HG03439 (cell line): Measurements from ENCODE around the gene ZSWIM9.

Source experiments
- ATAC-seq: cut with Tn5 transposase; IDR thresholded peaks from one replicate; pipeline ENCODE4 v1.9.1; 2021; ENCODE audit warnings: mild to moderate bottlenecking, moderate library complexity; ENCODE audit not compliant: unreplicated experiment

ZSWIM9 gene

DNA sequence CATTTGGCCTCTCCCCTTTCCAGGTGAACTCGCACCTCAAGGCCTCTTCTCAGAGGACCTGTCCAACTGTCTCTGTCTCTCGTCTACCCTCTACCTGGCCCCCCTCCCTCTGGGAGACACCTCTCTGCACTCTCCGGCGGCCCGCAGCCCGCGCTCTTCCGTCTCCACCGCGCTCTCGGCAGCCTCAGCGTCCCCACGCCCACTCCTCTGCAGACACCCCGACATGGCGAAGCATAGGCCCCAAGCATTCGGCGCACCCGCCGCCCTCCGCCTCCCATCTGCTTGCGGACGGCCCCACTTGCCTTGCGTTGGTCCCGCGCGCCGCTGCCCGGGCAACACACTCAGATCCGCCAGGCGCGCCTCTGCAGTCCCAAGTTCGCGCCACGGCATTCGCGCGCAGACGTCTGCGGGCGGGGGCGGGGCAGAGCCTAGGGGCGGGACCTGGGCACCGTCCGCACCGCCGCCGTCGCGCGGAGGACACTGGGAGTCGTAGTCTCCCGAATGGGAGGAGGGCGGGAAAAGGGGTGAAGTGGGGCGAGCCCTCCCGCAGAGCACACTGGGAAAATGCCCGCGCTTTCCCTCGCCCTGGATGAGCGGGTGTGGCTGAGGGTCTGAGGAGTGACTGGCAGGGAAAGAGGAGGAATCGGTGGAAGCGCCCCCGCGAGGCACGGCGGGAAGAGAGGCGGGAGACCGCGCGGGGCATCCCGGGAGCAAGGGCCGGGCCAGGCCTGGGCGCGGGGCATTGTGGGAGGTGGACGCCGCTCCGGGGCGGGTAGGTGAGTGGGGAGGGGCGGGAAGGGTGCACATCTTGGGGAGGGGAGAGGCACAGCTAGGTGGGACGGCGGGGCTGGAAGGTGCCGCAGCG is at the start of gene ZSWIM9, which contains the start of gene LIG1:
Gene ZSWIM9, plus strand, starts transcription at position 742 of the 865 bp plus-strand sequence. CDS start 1,123 bp downstream, outside the sequence.
Gene LIG1, minus strand, starts transcription at position 406 of the 865 bp plus-strand sequence. CDS start 4,778 bp downstream, outside the sequence.
- ATAC-seq, result peak; percentile 80

DNA sequence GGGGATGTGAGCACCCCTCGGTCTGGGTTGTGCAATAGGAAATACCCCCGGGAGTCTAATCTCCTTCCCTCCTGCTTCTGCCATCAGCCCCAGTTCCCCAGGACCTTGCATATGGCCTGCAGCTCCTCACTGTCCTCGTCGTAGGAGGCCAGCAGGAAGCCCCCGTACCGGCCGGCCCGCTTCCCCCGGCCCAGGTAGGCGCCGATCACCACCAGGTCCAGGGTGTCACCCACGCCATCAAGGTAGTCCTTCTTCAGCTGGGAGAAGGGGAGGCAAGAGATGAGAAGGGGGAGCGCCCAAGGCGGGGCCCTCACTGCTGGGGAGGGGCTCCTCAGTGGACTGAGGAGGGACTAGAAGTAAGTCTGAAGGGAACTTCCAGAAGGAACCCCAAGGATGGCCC is 49.4 kb upstream of the ZSWIM9 start:
- ATAC-seq, result no peak

DNA sequence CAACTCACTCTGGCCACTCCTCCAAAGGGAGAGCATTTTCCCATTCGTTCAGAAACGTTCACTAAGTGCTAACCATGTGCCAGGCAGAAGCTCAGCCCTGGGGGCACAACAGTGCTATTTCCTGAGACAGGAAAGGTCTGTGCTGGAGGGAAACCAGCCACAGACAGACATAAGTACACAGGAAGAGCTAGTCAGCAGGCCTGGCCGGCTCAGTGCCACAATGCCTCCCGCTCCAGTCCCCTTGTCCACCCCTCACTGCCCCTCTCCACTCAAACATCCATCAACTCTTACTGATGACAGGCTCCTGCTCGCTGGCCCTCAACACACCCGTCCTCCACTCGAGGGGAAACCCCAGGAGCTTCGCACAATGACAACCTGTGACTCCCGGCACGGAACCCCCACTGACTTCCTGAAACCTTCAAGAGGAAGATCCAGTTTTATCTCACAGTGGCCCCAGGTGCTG is 48.5 kb upstream of the ZSWIM9 start:
- no peak for ATAC-seq

DNA sequence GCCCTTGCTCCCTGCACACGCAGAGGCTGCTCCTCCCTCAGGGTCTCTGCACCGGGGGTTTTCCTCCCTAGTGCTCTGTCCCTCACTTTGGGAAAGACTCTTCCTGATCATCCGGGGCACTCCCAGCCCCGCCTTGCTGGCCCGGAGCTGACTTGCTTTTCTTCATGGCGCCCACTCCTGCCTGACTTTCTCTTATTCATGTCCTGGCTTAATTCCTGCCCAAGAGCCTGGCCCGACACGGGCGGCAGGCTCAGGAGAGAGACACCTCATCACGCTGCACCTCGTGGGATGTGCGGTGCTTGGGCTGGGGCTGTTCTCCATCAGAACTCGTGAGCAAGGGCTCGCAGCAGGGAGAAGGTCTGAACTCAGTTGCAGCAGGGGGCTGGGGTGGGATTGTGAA is 48.1 kb upstream of the ZSWIM9 start:
- ATAC-seq, result no peak

DNA sequence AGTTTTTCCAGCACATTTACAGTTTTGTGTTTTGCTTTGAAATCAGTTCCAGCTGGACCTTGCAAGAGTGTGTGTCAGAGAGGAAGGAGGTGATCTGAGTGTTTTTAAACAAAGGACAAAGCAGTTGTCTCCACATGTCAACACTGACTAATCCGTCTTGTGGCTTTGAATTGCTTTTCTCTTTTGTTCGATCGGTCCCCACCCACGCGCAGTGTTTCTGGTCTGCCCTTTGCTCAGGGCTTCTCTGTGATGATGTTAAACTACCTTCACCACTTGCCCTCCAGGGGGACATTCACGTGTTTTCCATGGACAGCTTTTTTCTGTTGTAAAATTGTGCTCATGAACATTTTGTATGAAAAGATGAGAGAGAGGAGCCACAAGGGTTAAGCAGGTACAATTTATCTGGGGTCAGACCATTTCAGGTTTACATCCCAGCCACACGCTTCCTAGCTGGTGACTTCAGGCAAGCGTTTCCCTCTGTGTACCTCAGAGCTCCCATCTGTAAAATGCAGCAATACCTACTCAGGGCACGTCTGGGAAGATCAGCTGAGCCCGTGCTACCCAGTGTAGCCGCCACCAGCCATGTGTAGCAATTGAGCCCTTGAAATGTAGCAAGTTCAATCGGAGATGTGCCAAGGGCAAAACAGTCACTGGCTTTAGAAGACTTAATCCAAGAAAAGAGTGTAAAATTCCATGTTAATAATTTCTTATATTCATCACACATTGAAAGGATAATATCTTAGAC is 46.4 kb upstream of the ZSWIM9 start:
- no peak for ATAC-seq

DNA sequence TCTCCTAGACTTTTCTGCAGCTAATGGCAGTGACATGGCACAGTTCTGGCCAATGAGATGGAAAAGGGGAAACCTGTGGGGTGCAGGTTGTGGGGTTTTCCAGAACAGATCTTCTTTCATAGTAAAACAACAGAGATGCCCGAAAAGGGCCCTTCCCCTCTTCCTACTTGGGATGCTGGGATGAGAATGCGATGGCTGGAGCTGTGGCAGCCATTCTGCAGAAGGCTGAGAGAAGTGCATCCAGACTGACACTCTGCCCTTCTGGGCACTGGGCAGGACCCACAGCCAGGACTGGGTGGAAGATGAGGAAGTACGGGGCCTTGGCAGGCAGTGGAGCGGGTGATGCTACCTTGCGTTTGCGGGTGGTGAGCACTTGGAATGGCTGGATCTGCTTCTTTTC is 42.9 kb upstream of the ZSWIM9 start:
- ATAC-seq, result no peak

DNA sequence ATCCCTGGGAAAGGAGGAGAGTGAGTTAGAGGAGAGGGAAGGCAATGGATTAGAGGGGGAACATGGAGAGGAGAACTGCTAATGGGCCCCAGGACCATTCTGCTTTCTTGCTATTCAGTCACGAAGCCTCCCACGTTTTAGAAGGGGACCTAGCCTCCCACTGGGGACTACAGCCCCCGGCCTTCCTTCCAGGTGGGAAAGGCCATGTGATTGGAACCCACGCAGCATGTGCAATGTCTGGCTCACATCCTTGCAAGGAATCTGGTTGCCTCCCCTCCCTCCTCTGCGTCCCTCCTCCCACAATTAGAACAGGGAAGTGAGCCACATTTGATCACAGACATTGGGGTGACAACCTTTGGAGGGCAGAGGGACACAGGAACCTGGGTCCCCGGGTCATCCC is 37.4 kb upstream of the ZSWIM9 start:
- no peak for ATAC-seq

DNA sequence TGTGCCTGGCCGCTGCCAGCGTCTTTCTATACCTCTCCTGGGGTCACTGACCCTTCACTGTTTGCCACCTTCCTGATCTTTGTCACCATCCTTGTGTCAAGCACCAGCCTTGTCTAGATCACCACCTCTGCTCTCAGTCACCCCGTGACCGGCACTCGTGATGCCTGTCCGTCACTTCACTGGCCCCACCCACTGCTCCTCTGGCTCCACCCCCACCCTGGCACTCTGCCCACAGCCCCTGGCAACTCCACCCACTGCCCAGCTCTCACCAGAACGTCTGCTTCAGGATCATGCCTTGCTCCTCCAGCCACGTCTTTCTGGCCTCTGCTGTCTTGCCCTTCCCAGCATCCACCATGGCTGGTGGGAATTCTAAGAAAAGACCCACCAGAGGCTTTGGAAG is 35.1 kb upstream of the ZSWIM9 start:
- ATAC-seq, result no peak

DNA sequence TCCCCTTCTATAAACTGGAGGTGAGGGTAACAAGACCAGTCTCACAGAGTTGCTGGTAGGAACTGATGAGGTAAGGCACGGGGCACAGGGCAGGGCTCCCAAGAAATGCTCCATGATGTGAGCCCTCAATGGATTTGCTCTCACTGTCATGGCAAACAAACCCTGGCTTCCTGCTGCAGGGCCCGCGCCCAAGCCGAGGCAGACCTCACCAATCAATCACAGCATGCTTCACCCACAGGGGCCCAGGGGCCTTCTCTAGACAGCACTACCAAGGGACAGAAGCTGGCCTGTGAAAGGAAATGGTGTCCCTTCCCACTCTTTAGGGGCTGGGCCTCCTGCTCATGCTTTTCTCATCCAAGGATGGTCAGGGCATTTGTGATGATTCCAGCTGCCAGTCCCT is 33.9 kb upstream of the ZSWIM9 start:
- ATAC-seq, result no peak

DNA sequence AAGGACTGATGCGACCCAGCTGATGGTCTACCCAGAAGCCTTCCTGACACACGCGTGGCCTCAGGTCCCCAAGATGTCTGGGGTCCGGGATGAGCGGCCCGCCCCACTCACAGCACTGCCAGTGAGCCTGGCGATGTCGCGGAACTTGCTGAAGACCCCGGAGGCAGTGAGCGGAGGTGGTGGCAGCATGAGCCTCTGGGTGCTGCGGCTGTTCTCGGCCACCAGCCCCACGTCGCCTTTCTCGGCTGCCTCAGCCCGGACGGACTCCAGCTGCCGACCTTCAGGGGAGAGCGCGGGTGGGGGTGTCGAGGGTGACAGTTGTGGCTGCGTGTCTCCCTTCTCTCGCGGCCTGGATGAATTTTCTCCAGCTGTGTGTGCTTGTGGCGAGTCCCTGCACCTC is 33.1 kb upstream of the ZSWIM9 start:
- no peak for ATAC-seq

DNA sequence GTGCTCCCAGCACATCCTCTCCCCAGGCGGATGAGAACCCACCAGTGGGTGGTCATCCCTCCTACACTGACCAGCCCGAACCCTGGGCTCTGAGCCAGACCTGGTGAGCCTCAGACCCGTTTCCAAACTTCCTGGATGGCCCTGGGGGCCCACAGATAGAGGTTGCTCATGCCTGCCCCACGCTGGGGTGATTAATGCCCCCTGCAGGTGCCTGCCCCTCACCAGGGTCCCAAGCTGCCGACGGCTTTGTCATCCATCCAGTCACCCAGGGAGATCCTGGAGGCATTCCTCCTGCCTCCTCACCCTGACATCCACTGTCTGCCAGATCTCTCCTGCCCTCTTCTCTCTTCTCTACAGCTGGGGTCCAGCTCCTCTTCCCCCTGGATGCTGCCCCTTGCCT is 31.4 kb upstream of the ZSWIM9 start:
- ATAC-seq, result no peak

DNA sequence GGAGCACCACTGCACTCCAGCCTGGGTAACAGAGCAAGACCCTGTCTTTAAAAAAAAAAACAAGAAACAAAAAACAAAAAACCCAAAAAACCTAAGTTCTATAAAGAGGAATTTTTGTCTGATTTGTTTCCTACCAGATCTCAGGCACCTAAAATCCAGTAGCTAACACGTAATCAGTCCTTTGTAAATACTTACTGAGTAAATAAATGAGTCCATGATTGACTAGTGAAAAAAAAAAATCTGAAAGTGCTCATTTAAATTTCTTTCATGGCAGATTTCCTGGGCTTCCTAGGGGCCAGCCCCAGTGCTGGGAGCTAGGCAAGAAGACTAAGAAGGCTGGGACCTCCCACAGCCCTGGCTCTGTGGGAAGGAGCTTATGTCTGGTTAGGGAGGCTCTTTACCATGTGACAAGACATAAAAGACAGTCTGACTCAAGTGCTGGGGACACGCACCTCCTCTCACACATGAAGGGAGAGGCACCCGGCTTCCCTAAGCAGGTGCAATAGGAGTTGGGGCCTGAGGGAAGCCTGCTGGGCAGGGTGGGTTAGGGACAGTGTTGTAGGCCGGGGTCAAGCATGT is 22.8 kb upstream of the ZSWIM9 start:
- ATAC-seq, result no peak

DNA sequence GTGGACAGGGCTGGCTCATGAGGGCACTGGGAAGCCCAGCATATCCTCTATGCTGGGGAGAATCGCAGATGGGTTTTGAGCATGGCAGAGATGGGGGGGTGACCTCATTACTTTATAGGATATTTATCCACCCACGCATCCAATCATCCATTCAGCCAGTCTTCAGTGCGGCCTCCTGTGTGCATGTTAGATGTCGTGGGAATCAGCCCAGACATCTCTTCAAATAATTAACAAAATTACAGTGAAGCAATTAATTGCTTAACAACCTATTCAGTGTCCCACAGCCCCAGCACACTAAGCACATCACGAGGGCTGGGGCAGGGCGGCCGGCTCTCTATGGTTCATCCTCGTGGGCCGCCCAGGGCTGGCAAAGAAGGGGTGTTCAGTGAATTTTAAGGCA is 21.9 kb upstream of the ZSWIM9 start:
- ATAC-seq, result no peak

DNA sequence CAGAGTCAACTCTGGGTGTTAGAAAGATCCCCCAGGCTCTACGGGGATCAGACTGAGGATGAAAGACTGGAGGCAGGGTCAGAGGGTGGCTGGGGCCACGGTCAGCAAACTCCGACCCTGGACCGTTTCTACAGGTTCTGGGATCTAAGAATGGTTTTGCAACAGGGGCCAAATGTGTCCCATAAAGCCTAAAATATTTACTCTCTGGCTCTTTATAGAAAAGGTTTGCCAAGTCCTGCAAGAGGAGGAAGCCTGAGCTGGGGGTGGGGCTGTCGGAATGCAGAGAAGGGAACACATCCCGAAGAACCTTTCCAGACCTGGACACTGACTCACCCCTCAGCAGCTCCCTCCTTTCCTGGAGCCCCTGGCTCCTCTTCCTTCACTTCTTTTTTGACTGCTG is 21.1 kb upstream of the ZSWIM9 start:
- ATAC-seq, result no peak

DNA sequence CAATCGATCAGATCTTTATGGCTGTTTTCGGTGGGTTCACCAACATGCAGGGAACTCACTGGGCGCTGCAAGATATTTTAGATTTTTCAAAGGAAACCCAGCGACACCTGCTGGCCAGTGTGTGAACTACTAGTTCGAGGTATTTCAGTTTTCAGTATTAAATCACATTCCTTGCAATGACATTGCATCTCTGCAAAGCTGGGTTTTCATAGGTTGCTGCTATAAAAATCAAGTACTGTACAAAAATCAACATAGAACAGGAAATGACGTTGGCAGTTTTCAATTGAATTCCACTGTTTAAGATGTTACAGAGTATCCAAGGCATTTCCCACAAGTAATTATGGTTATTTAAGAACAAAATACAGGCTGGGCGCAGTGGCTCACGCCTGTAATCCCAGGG is 17.9 kb upstream of the ZSWIM9 start:
- no peak for ATAC-seq

DNA sequence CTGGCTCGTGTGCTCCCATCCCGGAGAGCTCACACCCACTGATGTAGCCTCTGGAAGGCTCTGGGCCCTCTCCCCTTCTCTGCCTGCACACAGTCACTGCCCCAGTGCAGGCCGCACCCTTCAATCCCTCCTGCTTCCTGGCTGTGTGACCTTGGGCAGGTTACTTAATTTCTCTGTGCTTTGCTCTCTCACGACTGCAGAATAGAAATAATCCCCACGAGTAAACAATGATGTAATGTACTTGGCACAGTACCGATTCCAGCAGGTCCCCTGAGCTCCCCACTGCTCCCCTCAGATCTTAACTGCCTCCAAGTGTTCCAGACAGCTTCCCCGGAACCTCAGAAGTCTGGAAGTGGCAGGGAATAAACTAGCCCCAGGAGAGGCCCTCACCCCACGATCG is 16.5 kb upstream of the ZSWIM9 start:
- ATAC-seq, result no peak

DNA sequence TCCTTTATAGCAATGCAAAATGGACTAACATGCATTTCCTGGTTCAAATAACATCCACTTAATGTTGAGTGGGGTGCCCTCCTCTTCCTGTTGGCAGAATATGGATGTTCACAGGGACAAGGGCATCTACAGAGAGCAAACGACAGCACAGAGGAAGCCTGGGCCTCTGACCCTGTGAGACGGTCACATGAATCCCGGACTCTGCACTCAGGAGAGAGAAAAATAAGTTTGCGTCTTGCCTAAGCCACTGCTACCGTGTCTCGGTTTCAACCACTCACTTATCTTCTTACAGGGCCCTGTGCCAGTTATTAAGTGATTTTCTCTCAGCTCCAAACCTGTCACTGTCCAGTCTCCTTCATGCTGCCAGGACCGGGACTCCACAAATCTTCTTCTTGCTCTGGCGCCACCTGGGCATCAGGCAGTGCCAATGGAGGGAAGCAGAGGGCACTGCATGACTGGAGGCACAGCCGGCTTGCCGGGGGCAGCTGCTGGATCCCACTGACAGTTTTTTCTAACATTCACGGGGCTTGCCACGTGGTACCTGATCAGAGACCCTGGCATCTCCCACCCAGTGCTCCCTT is 12.2 kb upstream of the ZSWIM9 start:
- no peak for ATAC-seq

DNA sequence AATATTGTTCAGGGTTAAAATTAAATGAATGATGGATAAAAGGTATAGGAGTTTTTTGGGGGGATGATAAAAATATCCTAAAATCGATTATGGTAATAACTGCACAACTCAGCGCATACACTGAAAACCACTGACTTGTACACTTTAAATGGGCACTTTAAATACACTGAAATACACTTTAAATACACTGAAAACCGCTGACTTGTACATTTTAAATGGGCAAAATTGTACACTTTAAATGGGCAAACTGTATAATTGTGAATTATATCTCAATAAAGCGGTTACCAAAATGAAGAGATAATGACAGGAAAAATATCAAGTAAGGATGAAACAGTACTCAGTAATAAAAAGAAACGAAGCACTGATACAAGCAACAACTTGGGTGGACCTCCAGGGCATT is 1.8 kb upstream of the ZSWIM9 start:
- no peak for ATAC-seq

DNA sequence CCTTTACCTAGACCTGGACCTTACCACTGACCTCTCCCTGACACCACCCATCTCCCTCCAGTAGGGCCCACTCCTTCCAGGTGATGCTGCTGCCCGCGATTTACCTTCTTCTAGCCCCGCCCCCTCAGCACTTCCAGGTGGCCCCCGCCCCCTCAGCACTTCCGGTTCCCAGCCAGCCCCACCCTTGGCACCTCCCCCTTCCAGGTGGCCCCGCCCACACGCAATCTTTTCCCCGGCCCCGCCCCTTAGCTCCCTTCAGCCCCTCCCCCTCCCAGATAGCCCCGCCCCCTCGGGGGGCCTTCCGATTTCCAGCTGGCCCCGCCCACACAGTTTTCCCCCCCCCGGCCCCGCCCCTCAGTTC is 922 bp upstream of the ZSWIM9 start:
- peak; percentile 5 for ATAC-seq

DNA sequence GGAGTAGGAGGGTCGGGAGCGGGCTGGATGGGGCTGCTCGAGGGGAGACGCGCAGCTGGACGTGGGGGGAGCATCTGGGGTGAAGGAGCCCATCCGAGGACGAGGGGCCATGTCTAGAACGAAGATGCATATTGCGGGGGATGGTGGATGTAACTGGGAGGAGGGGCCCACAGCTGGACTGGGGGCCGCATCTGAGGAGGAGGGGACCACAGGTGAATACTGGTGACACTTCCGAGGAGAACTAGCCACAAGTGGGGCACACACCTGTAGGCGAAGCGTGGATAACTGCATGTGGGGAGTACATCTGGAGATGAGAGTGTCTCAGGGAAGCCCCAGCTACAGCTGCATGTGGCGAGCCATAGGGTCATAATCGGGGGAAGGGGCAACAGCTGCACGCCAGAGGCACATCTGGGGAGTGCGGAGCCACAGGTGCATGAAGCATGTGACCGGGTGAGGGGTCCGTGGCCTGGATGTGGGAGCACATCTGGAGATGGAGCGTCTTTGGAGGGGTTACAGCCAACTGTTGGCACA is 402 bp downstream of the ZSWIM9 start:
- no peak for ATAC-seq

DNA sequence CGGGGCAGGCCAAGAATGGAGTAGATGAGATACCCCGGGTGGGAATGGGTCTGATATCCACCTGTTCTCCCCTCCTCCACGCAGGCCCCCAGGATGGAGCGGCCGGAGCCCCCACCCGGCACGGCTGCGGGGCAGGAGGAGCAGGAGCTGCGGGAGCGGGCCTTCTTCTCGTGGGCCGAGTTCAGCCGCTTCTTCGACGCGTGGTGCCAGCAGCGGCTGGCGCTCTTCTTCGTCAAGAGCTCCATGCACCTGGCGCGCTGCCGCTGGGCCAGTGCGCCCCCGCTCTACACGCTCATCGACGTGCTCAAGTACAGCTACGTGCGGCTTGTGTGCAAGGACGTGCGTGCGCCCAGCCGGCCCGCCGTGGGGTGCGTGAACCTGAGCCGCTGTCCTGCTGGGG is 1.2 kb downstream of the ZSWIM9 start:
- ATAC-seq, result no peak
